Hepatocyte (in vitro differentiated cells): ENCODE data around the gene A2ML1. TPM values are rescaled to one million over a fixed set of nuclear protein-coding genes. Genes with fewer than 3 reads are reported as not detected.
"Not testable (repeated sequence)": the region's sequence is repeated elsewhere in the genome, so short reads cannot be mapped to it uniquely, and the experiment has no call there.

Experiments
- DNase-seq: peaks from one replicate; pipeline ENCODE4 v3.0.0-alpha.2; 2016; ENCODE audit warnings: low spot score
- H2AFZ ChIP-seq: fragments of 200-600 bp; sonication (generic); 2 replicates; pipeline ENCODE4 v1.6.0; 2016; ENCODE audit warnings: antibody characterized with exemption, mild to moderate bottlenecking
- H3K27ac ChIP-seq: fragments of 200-600 bp; sonication (generic); 2 replicates; pipeline ENCODE4 v1.5.1; 2016; ENCODE audit warnings: mild to moderate bottlenecking
- H3K27me3 ChIP-seq: fragments of 200-600 bp; sonication (generic); 2 replicates; pipeline ENCODE4 v1.6.1; 2016
- H3K36me3 ChIP-seq: fragments of 200-600 bp; sonication (generic); replicated peaks from 2 replicates; pipeline ENCODE4 v1.5.1; 2016; ENCODE audit warnings: low read depth; ENCODE audit not compliant: insufficient read depth
- H3K4me1 ChIP-seq: fragments of 200-600 bp; sonication (generic); 2 replicates; pipeline ENCODE4 v1.5.1; 2016; ENCODE audit warnings: mild to moderate bottlenecking, moderate library complexity; ENCODE audit not compliant: insufficient read depth
- H3K4me2 ChIP-seq: fragments of 200-600 bp; sonication (generic); 2 replicates; pipeline ENCODE4 v1.6.0; 2016
- H3K4me3 ChIP-seq: fragments of 200-600 bp; sonication (generic); 2 replicates; pipeline ENCODE4 v1.5.1; 2016; ENCODE audit warnings: mild to moderate bottlenecking
- H3K79me2 ChIP-seq: fragments of 200-600 bp; sonication (generic); 2 replicates; pipeline ENCODE4 v1.6.0; 2017; ENCODE audit warnings: mild to moderate bottlenecking
- H3K9me2 ChIP-seq: fragments of 200-600 bp; sonication (generic); replicated peaks from 2 replicates; pipeline ENCODE4 v1.6.0; 2017; ENCODE audit warnings: mild to moderate bottlenecking; ENCODE audit not compliant: insufficient read depth
- H3K9me3 ChIP-seq: fragments of 200-600 bp; sonication (generic); 2 replicates; pipeline ENCODE4 v1.5.1; 2016; ENCODE audit warnings: low read depth, mild to moderate bottlenecking
- H4K20me1 ChIP-seq: fragments of 200-600 bp; sonication (generic); 2 replicates; pipeline ENCODE4 v1.6.0; 2016; ENCODE audit warnings: mild to moderate bottlenecking; ENCODE audit not compliant: insufficient read depth, poor library complexity, severe bottlenecking
- EZH2 ChIP-seq: fragments of 200-600 bp; sonication (generic); IDR thresholded peaks from 2 replicates; pipeline ENCODE4 v1.6.1; 2016; ENCODE audit warnings: antibody characterized with exemption, mild to moderate bottlenecking, borderline replicate concordance
- EZH2phosphoT487 ChIP-seq: fragments of 200-600 bp; sonication (generic); IDR thresholded peaks from one replicate; pipeline ENCODE4 v1.6.1; 2018; ENCODE audit warnings: antibody characterized with exemption, mild to moderate bottlenecking, low read depth, moderate library complexity; ENCODE audit not compliant: unreplicated experiment, severe bottlenecking
- WGBS: methylation state at CpG from one replicate; pipeline ENCODE4 v1.1.6; 2016; ENCODE audit warnings: low lambda C conversion rate; ENCODE audit errors: missing lambda C conversion rate; 5-methylcytosine and 5-hydroxymethylcytosine counted together
- polyA plus RNA-seq: library from polyadenylated mRNA; unstranded; fragments of >200 nt; fragmentation: Nextera tagmentation; extraction: Ambion mirVana; gene quantifications from 2 replicates; pipeline ENCODE4 v1.2.1, GENCODE V29; 2016
- total RNA-seq: library from RNA; depleted of rRNA; stranded (reverse); fragments of >200 nt; gene quantifications from 2 replicates; pipeline ENCODE4 v1.2.3, GENCODE V29; 2014
- TF ChIP-seq, protein P1 (sequence below): fragments of 200-600 bp; sonication (generic); IDR thresholded peaks from 2 replicates; pipeline ENCODE4 v1.5.1; 2016; ENCODE audit warnings: antibody characterized with exemption, mild to moderate bottlenecking; ENCODE audit not compliant: poor library complexity

A2ML1 gene
- total and polyA plus RNA-seq, 2 experiments from 2014 or later: 1.0 to 1.1 TPM

DNA sequence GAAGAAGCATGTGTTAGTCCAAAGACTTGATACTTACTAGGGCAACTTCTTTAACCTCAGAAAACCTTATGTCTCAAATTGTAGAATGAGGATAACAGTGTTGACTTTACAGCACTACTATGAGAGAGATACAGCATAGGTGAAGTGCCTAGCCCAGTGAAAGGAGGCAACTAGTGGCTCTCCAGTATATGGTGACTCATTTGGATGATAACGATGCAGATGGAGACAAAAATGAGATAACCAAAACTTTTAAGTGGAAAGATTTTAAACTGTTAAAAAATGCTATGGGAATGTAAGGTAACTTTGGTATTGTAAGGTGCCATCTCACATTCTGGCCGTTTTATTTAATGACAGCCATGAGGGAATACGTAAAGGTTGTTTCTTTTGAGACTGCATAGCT lies 94.6 kb downstream of the A2ML1 start:
- Histone ChIP-seq H3K27me3 (no peaks in the 10 kb centered on the region), H4K20me1 (no peaks in the 10 kb centered on the region), H3K36me3 (no peaks in the 10 kb centered on the region), H3K9me2 (no peaks in the 10 kb centered on the region), H3K9me3 (no peaks in the 10 kb centered on the region), H3K79me2 (peaks cover 30% of the 10 kb centered on the region), H3K27ac (no peak overlapping the region), H2AFZ (no peak overlapping the region), H3K4me1 (peaks cover 25% of the 10 kb centered on the region), H3K4me3 (no peak overlapping the region), H3K4me2 (no peak overlapping the region)
- TF ChIP-seq, protein P1, sequence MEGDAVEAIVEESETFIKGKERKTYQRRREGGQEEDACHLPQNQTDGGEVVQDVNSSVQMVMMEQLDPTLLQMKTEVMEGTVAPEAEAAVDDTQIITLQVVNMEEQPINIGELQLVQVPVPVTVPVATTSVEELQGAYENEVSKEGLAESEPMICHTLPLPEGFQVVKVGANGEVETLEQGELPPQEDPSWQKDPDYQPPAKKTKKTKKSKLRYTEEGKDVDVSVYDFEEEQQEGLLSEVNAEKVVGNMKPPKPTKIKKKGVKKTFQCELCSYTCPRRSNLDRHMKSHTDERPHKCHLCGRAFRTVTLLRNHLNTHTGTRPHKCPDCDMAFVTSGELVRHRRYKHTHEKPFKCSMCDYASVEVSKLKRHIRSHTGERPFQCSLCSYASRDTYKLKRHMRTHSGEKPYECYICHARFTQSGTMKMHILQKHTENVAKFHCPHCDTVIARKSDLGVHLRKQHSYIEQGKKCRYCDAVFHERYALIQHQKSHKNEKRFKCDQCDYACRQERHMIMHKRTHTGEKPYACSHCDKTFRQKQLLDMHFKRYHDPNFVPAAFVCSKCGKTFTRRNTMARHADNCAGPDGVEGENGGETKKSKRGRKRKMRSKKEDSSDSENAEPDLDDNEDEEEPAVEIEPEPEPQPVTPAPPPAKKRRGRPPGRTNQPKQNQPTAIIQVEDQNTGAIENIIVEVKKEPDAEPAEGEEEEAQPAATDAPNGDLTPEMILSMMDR: no peak
- TF ChIP-seq EZH2 (no peak), EZH2phosphoT487 (no peak)
- no peak for DNase-seq
- 84% methylated on average over 3 of the region's 3 CpGs for WGBS

DNA sequence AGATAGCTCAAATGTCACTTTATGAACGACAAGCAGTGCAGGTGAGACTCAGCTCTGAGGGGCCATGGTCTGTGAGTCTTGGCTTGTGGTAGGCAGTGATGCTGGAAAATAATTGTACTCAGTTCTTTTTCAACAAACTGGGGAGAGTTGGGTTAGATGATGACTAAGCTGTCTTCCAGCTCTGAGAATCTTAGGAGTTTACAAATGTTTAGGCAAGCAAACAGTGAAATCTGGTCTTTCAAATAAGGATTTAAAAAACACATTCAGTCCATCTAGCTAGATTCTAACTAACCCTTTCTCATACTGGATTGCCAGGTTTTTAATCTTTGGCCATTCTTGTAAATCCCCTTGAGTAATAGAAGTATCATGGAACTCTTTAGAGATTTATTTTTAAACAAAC lies 95.3 kb downstream of the A2ML1 start:
- H3K36me3 ChIP-seq: no peaks in the 10 kb centered on the region
- peaks cover 30% of the 10 kb centered on the region for H3K79me2 ChIP-seq
- H3K9me2 ChIP-seq: no peaks in the 10 kb centered on the region
- H3K9me3 ChIP-seq: no peaks in the 10 kb centered on the region
- H4K20me1 ChIP-seq: no peaks in the 10 kb centered on the region
- no peak overlapping the region for H3K4me2 ChIP-seq
- H2AFZ ChIP-seq: no peak overlapping the region
- no peak overlapping the region for H3K4me3 ChIP-seq
- DNase-seq: no peak
- peaks cover 18% of the 10 kb centered on the region for H3K4me1 ChIP-seq
- H3K27me3 ChIP-seq: no peaks in the 10 kb centered on the region
- H3K27ac ChIP-seq: no peak overlapping the region
- WGBS: 47% methylated on average over 1 of the region's 1 CpG
- TF ChIP-seq EZH2: no peak
- no peak for TF ChIP-seq EZH2phosphoT487
- TF ChIP-seq, protein P1: no peak

DNA sequence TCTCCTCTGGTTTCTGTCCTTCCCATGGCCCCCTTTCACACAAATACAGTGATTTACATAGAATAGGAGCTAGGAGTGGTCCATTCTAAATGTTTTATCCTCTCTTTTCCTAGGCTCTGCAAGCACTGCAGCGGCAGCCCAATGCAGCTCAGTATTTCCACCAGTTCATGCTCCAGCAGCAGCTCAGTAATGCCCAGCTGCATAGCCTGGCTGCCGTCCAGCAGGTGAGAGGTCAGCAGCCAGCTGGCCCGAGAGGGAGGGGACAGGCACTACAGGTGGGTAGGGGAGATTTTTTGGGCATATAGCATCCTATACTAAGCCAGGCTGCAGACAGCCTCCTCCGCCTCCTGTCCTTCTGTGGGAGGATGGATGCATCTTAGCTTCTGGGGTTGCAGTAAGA lies 97.2 kb downstream of the A2ML1 start:
- not testable (repeated sequence) for H3K4me2 ChIP-seq, H3K27ac ChIP-seq, H4K20me1 ChIP-seq, H3K9me3 ChIP-seq, H3K36me3 ChIP-seq, H3K4me1 ChIP-seq, H3K9me2 ChIP-seq, DNase-seq, H3K4me3 ChIP-seq, H3K27me3 ChIP-seq, H2AFZ ChIP-seq
- WGBS: 94% methylated on average over 4 of the region's 4 CpGs
- H3K79me2 ChIP-seq: peaks cover 30% of the 10 kb centered on the region

DNA sequence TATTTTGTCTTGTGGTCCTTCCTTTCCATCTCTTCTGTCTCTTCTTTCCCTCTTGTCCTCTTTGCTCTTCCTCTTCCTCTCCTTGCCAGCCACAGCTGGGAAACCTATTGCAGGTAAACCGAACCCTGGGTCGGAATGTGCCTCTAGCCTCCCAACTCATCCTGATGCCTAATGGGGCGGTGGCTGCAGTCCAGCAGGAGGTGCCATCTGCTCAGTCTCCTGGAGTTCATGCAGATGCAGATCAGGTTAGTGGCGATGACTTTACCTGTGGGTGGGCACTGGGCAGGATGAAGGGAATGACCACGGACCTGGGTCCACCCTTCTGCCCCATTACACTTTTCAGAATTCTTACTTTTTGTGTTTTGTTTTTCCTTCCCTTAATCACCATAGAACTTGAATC lies 100.1 kb downstream of the A2ML1 start:
- WGBS: 92% methylated on average over 5 of the region's 5 CpGs
- Histone ChIP-seq H3K4me1 (no peaks in the 10 kb centered on the region), H2AFZ (no peak overlapping the region), H3K27ac (no peak overlapping the region), H3K4me2 (no peak overlapping the region), H3K79me2 (peaks cover 7% of the 10 kb centered on the region), H3K36me3 (no peaks in the 10 kb centered on the region), H4K20me1 (no peaks in the 10 kb centered on the region), H3K9me3 (no peaks in the 10 kb centered on the region), H3K4me3 (no peak overlapping the region), H3K9me2 (no peaks in the 10 kb centered on the region), H3K27me3 (no peaks in the 10 kb centered on the region)
- no peak for TF ChIP-seq EZH2
- TF ChIP-seq, protein P1: no peak
- no peak for TF ChIP-seq EZH2phosphoT487
- DNase-seq: no peak

Other genes with a start within 250 kb of the A2ML1 start
- gene AICDA, start 209.8 kb upstream of the A2ML1 start, total RNA-seq: 0.12 and 0.23 TPM in 2 replicates
- gene AICDA, start 209.8 kb upstream of the A2ML1 start, polyA plus RNA-seq: not detected in 2 replicates
- 1.7 and 1.9 TPM in 2 replicates for gene MFAP5, start 159.8 kb upstream of the A2ML1 start, total RNA-seq
- 0.15 and 1.0 TPM in 2 replicates for gene MFAP5, start 159.8 kb upstream of the A2ML1 start, polyA plus RNA-seq
- gene RIMKLB, start 124.6 kb upstream of the A2ML1 start, total RNA-seq: 28.9 and 37.3 TPM in 2 replicates
- gene RIMKLB, start 124.6 kb upstream of the A2ML1 start, polyA plus RNA-seq: 20.7 and 25.7 TPM in 2 replicates
- 38.8 and 49.2 TPM in 2 replicates for gene PHC1, start 91.9 kb downstream of the A2ML1 start, total RNA-seq
- gene PHC1, start 91.9 kb downstream of the A2ML1 start, polyA plus RNA-seq: 22.3 and 25.8 TPM in 2 replicates
- gene M6PR, start 127.0 kb downstream of the A2ML1 start, total RNA-seq: 127 and 150 TPM in 2 replicates
- gene M6PR, start 127.0 kb downstream of the A2ML1 start, polyA plus RNA-seq: 133 and 137 TPM in 2 replicates
- 0.24 and 0.37 TPM in 2 replicates for gene KLRG1, start 166.9 kb downstream of the A2ML1 start, total RNA-seq
- gene KLRG1, start 166.9 kb downstream of the A2ML1 start, polyA plus RNA-seq: 0.45 and 1.8 TPM in 2 replicates